ENCODE results near the gene PARD3. TPM values are rescaled to one million over a fixed set of nuclear protein-coding genes. Genes with fewer than 3 reads are reported as not detected.

The PARD3 gene
- polyA plus RNA-seq, 2 of the 4 experiments (the other 2 are of a cell fraction), result 110 to 200 TPM

- CTCF ChIA-PET, result interaction anchor here (0.9 to 1.3 kb wide), 2 partner anchors 98 to 113 kb away, joined by 3 read pairs; no protein-coding TSS in a partner anchor
- peak overlapping the region; percentile 66 to 91 for H3K27ac ChIP-seq
- POLR2A ChIA-PET, result no interaction called here
- FAIRE-seq (no peak), DNase-seq (ENCODE audit: low read depth in 1 of 2, low spot score in 1 of 2) (no peak), ATAC-seq (no peak)
- TF ChIP-seq REST (IDR thresholded peaks at IDR 0.05) (no peak), PHF8 (IDR thresholded peaks at IDR 0.05; ENCODE audit: borderline replicate concordance, low read depth) (no peak), EHF (CRISPR knock-in tag; IDR thresholded peaks at IDR 0.05) (no peak), TP53 (CRISPR knock-in tag; IDR thresholded peaks at IDR 0.05) (no peak), HOXA7 (CRISPR knock-in tag; IDR thresholded peaks at IDR 0.05) (no peak), MYC (IDR thresholded peaks at IDR 0.05; ENCODE audit: borderline replicate concordance, low read length) (no peak), CHD4 (IDR thresholded peaks at IDR 0.05; ENCODE audit: borderline replicate concordance) (no peak), PBX3 (IDR thresholded peaks at IDR 0.05) (no peak), ZNF302 (CRISPR knock-in tag; IDR thresholded peaks at IDR 0.05) (no peak), SMC3 (IDR thresholded peaks at IDR 0.05) (no peak), NR3C1 (IDR thresholded peaks at IDR 0.05) (no peak), HOXB13 (CRISPR knock-in tag; IDR thresholded peaks at IDR 0.05; ENCODE audit: low read depth) (no peak)
- H3K4me2 ChIP-seq, result 0 out of 3 replicates have a peak overlapping the region, but pooled peaks have one; percentile 3
- peaks cover 81% of the 10 kb centered on the region for H3K4me1 ChIP-seq
- WGBS (ENCODE audit: missing lambda C conversion rate), result 90% methylated on average over 3 of the region's 3 CpGs
- no peaks in the 10 kb centered on the region for H3K9me3 ChIP-seq
- H3K4me3 ChIP-seq, result no peak overlapping the region
These were observed 384.4 kb downstream of the PARD3 start for GRCh38 chr10:34430685-34431084.

DNA sequence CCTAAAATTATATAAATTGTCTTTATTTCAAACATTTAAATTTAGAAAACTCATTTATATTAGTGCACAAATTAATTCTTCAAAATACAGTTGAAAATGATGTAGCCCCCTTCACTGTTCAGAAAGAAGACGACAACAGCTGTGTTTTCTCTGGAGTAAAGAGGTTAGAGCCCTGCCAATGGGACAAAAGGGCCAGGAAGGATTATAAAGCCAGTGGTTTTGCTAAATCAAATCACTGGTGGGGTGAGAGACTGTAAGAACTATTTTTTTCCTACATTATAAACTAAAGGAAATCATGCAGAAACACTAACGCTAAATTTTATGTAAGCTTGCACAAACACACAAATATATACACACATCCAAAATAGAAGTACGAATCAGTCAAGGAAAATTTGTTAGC is 386.6 kb downstream of the PARD3 start:
- ATAC-seq (no peak), FAIRE-seq (peak; percentile 59), DNase-seq (ENCODE audit: low read depth in 1 of 2, low spot score in 1 of 2) (no peak)
- H3K4me2 ChIP-seq, result peak overlapping the region; percentile 80
- peak overlapping the region; percentile 98 to 100 for H3K27ac ChIP-seq
- 76% methylated on average over 3 of the region's 3 CpGs for WGBS (ENCODE audit: missing lambda C conversion rate)
- H3K9me3 ChIP-seq, result no peaks in the 10 kb centered on the region
- H3K4me1 ChIP-seq, result peaks cover 86% of the 10 kb centered on the region
- ChIA-PET POLR2A (no interaction called here), CTCF (interaction anchor here (1.3 to 2.1 kb wide), 2 partner anchors 8 to 210 kb away, joined by 6 read pairs; no protein-coding TSS in a partner anchor)
- TF ChIP-seq, protein P1, sequence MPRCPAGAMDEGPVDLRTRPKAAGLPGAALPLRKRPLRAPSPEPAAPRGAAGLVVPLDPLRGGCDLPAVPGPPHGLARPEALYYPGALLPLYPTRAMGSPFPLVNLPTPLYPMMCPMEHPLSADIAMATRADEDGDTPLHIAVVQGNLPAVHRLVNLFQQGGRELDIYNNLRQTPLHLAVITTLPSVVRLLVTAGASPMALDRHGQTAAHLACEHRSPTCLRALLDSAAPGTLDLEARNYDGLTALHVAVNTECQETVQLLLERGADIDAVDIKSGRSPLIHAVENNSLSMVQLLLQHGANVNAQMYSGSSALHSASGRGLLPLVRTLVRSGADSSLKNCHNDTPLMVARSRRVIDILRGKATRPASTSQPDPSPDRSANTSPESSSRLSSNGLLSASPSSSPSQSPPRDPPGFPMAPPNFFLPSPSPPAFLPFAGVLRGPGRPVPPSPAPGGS (IDR thresholded peaks at IDR 0.05), result no peak
- TF ChIP-seq FOXS1 (CRISPR knock-in tag; IDR thresholded peaks at IDR 0.05), result no peak
- TF ChIP-seq CHD2 (IDR thresholded peaks at IDR 0.05; ENCODE audit: low read length, partially characterized antibody), result no peak
- TF ChIP-seq TFCP2L1 (CRISPR knock-in tag; IDR thresholded peaks at IDR 0.05), result no peak
- no peak for TF ChIP-seq FOSB (CRISPR knock-in tag; IDR thresholded peaks at IDR 0.05)
- no peak for TF ChIP-seq CBX2 (IDR thresholded peaks at IDR 0.05; ENCODE audit: borderline replicate concordance, low read depth)
- no peak for TF ChIP-seq FOSL2 (IDR thresholded peaks at IDR 0.05)
- TF ChIP-seq FOSL2 (CRISPR knock-in tag; IDR thresholded peaks at IDR 0.05), result no peak
- TF ChIP-seq GATA3 (IDR thresholded peaks at IDR 0.05; ENCODE audit: borderline replicate concordance), result no peak
- TF ChIP-seq ZC3H11A (IDR thresholded peaks at IDR 0.05), result no peak
- no peak for TF ChIP-seq SMC3 (IDR thresholded peaks at IDR 0.05)
- no peak for TF ChIP-seq REST (IDR thresholded peaks at IDR 0.05)
- no peak for TF ChIP-seq RFX5 (IDR thresholded peaks at IDR 0.05)
- no peak for TF ChIP-seq NPAS2 (CRISPR knock-in tag; IDR thresholded peaks at IDR 0.05; ENCODE audit: borderline replicate concordance)
- TF ChIP-seq JUN (IDR thresholded peaks at IDR 0.05), result no peak
- H3K4me3 ChIP-seq, result no peak overlapping the region

Measured in A549 (cell line).